Non-pigmented ciliary epithelial cell (primary cell): ENCODE results near the gene AURKAIP1.

Source experiments
- DNase-seq: peaks from one replicate; pipeline ENCODE4 v3.0.0-alpha.2; 2010; ENCODE audit warnings: low read depth

The AURKAIP1 gene

DNA sequence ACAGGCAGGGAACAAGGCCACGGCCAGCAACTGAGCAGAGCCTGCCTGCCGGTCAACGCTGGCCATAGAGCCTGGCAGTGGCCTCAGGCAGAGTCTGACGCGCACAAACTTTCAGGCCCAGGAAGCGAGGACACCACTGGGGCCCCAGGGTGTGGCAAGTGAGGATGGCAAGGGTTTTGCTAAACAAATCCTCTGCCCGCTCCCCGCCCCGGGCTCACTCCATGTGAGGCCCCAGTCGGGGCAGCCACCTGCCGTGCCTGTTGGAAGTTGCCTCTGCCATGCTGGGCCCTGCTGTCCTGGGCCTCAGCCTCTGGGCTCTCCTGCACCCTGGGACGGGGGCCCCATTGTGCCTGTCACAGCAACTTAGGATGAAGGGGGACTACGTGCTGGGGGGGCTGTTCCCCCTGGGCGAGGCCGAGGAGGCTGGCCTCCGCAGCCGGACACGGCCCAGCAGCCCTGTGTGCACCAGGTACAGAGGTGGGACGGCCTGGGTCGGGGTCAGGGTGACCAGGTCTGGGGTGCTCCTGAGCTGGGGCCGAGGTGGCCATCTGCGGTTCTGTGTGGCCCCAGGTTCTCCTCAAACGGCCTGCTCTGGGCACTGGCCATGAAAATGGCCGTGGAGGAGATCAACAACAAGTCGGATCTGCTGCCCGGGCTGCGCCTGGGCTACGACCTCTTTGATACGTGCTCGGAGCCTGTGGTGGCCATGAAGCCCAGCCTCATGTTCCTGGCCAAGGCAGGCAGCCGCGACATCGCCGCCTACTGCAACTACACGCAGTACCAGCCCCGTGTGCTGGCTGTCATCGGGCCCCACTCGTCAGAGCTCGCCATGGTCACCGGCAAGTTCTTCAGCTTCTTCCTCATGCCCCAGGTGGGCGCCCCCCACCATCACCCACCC is 43.7 kb downstream of the AURKAIP1 start, which contains the start of gene TAS1R3:
Gene TAS1R3, plus strand, starts transcription at position 213 of the 898 bp plus-strand sequence. Its CDS starts 66 bp downstream, at position 279.
- DNase-seq = no peak

DNA sequence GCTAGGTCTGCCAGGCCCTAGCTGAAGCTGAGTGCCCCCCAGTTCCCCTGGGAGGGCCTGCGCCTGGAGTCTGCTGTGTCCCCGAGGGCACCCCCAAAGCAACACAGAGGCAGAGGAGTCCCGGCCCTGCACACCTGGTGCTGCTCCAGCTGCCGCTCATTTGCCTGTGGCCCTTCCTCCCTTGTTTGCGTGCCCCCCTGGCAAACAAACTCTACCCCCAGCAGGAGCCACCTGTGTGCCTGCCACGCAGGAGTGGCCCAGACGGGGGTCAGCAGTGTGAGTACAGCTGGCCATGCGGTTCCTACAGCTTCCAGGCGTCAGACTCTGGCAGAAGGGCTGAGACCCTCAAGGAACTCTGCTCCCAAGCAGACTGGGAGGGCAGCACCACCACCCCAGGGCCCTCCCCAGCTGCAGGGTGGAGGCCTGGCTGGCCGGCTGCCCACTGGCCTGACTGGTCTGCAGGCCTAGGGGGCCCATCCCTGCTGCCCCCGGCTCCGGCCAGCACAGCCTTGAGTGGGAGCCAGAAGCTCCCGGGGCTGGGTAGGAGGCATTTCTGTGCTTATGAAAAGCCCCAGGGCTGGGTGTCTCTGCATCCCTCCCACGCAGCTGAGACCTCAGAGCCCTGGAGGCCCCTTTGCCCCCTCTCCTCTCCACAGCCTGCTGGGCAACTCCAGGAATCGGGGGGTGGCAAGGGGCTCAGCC is 44.5 kb downstream of the AURKAIP1 start:
- DNase-seq = no peak

DNA sequence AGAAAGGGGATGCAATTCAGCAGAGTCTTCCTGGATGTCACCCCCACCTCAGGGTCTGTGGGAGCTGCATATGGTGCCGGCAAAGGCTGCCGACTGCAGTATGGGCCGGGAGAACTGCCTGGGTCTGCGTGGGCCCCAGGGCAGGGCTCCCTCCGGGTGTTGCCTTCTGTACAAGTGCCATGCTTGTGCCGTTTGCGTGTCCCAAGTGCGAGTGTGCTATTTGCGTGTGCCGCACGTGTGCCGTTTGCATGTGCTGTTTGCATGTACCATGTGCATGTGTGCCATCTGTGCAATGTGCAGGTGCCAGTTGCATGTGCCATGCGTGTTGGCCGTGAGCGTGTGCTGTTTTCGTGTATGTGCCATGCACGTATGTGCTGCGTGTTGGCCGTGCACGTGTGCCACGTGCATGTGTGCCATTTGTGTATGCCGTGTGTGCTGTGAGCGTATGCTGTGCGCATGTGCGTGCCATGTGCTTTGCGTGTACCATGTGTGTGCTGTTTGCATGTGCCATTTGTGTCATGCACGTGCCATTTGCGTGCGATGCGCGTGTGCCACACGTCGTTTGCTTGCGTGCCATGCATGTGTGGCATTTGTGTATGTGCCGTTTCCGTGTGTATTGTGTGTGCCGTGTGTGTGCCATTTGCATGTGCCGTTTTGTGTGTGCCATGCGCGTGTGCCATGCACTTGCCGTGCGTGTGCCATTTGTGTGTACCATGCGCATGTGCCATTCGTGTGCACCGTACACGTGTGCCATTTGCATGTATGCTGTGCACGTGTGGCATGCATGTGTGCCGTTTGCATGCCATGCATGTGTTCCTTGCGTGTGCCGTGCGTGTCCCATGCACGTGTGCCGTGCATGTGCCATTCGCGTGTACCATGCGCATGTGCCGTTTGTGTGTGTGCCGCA is 45.5 kb downstream of the AURKAIP1 start:
- no peak for DNase-seq

DNA sequence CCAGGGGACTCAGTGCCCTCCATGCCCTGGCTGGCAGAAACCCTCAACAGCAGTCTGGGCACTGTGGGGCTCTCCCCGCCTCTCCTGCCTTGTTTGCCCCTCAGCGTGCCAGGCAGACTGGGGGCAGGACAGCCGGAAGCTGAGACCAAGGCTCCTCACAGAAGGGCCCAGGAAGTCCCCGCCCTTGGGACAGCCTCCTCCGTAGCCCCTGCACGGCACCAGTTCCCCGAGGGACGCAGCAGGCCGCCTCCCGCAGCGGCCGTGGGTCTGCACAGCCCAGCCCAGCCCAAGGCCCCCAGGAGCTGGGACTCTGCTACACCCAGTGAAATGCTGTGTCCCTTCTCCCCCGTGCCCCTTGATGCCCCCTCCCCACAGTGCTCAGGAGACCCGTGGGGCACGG is 46.8 kb downstream of the AURKAIP1 start:
- no peak for DNase-seq

DNA sequence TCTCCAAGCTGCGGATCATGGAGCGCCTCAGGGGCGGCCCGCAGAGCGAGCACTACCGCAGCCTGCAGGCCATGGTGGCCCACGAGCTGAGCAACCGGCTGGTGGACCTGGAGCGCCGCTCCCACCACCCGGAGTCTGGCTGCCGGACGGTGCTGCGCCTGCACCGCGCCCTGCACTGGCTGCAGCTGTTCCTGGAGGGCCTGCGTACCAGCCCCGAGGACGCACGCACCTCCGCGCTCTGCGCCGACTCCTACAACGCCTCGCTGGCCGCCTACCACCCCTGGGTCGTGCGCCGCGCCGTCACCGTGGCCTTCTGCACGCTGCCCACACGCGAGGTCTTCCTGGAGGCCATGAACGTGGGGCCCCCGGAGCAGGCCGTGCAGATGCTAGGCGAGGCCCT is 47.7 kb downstream of the AURKAIP1 start:
- no peak for DNase-seq

DNA sequence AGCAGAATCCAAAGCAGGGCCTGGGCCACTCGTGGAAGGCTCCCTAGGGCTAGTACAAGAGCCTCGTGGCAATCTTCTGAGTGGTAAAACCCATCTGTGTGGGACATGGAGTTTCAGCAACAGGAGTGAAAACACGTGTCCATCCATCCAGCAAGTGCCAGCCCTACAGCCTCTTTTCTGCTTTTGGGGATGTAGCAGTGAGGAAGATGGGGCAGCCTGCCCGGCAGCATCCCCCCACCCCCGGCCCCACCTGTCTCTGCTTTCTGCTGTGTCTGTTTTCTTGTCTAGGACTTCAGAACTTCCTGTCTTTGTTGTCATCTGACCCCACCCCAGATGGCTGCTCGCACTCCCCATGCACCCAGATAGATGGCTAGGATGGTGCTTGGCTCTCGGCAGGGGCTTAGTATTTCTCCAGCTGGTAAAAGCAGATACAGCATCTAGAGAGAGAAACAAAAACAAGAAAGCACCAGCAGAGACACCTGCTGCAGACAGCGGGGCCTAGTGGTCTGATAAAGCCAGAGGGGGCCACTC is 48.9 kb downstream of the AURKAIP1 start:
- DNase-seq = no peak

DNA sequence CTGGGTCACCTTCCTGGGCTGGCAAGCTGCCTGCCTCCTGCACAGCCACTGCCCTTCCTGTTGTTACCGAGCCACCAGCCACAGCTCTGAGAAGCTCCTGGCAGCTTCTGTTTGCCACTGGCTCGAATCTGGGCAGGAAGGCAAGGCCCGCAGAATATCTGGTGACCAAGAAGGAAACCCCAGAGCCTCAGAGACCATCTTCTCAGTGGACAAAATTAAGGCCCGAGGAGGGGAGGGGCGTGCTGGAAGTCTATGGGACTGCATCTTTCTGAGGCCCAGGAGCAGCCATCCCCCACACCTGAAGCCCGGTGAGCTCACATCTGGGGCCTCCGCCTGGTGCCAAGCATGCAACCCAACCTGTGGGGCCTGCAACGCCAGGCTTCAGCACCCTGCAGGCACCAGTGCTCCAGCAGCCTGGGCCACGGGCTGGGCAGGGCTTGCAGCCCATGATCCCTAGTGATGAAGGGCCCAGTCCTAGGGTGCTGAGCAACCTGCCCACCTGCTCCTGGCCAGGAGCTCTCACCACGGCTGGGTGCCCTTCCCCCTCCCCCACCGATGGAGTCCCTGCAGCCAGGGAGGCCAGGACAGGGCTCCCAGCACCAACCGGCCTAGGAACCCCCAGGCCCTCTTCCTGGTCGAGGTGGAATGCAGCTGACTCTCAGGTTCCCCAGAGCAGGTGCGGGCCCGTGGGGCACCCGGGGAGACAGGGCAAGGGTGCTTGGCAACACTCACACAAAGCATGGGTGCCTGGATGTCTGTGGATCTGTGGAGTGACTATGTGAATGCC is 49.5 kb downstream of the AURKAIP1 start:
- no peak for DNase-seq

DNA sequence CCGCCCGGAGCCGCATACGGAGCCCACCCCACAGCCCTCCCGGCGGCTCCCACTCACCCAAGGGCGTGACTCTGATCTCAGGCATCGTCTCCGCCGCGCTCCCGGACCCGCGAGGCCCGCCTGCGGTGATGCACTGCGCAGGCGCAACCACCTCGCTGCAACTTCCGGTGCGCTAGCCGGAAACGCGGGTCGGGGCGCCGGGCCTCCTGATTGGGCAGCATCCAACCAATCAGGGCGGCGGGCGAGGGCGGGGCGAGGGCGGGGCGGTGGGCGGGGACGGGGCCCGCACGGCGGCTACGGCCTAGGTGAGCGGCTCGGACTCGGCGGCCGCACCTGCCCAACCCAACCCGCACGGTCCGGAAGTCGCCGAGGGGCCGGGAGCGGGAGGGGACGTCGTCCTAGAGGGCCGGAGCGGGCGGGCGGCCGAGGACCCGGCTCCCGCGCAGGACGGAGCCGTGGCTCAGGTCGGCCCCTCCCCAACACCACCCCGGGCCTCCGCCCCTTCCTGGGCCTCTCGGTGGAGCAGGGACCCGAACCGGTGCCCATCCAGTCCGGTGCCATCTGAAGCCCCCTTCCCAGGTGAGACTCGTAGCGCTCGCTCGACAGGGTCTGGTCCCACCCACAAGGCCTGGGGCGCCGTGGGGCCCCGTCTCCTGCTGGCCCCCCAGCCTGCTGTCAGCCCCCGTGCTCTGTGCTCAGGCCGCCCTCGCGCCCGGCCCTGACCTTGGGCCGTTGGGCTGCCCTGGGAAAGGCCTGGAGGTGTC is 50.3 kb downstream of the AURKAIP1 start, which contains the start of the genes CPTP and INTS11:
Gene CPTP, plus strand, starts transcription at position 279 of the 764 bp plus-strand sequence. CDS start 2,109 bp downstream, outside the sequence.
Gene INTS11, minus strand, starts transcription at position 137 of the 764 bp plus-strand sequence. Its CDS starts 52 bp downstream, at position 85.
- DNase-seq = peak; percentile 41

DNA sequence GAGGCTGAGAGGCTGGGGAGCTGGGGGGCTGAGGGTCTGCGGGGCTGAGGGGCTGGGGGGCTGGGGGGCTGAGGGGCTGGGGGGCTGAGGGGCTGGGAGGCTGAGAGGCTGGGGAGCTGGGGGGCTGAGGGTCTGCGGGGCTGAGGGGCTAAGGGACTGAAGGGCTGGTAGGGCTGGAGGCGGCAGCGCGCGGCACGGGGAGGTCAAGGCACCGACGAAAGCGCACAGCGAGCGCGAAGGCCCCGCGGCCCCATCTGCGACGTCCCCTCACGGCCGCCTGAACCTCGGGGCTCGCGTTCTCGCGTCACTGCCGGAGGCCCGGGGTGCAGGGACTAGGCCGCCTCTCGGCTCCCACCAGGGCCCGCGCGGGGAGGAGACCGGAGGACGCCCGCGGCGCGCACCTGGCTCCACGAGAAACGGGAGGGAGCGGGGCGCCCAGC is 50.9 kb downstream of the AURKAIP1 start:
- no peak for DNase-seq
